HepG2 (cell line): Measurements from ENCODE around the gene MAPK8IP1. TPM values are rescaled to one million over a fixed set of nuclear protein-coding genes. Genes with fewer than 3 reads are reported as not detected.

Experiments
- CREB1 ChIP-seq, 2 experiments: fragments of 450-650 bp in 1 of 2; IDR thresholded peaks; 2 replicates each; pipeline ENCODE4 v1.6.1; 2016 to 2017; ENCODE audit warnings: control low read depth in 1 of 2, mild to moderate bottlenecking in 1 of 2, missing compliant biosample characterization in 1 of 2, missing genetic modification characterization in 1 of 2
- FOXO1 ChIP-seq: sonication (generic); formaldehyde crosslinking; IDR thresholded peaks from 2 replicates; pipeline ENCODE4 v1.4.0; 2020; ENCODE audit warnings: missing genetic modification reagents
- GATAD2A ChIP-seq: IDR thresholded peaks from 2 replicates; pipeline ENCODE4 v1.6.1; 2016
- KAT8 ChIP-seq: IDR thresholded peaks from 2 replicates; pipeline ENCODE4 v1.6.1; 2016; ENCODE audit warnings: missing genetic modification reagents, missing compliant biosample characterization
- MAZ ChIP-seq, 2 experiments: sonication (generic) in 1 of 2; formaldehyde crosslinking in 1 of 2; IDR thresholded peaks; 2 replicates each; pipeline versions ENCODE4 v1.5.0 to v1.6.1; 2012 to 2020; ENCODE audit warnings: low read depth in 2 of 2, mild to moderate bottlenecking in 2 of 2, borderline replicate concordance in 1 of 2, improper control_type of control experiment in 1 of 2, low read length in 1 of 2, missing genetic modification reagents in 1 of 2, moderate library complexity in 1 of 2
- MED1 ChIP-seq: sonication (generic); formaldehyde crosslinking; IDR thresholded peaks from 2 replicates; pipeline ENCODE4 v1.4.0; 2020; ENCODE audit warnings: missing genetic modification reagents
- MIER2 ChIP-seq: IDR thresholded peaks from 2 replicates; pipeline ENCODE4 v1.6.1; 2016; ENCODE audit warnings: missing biosample characterization, missing genetic modification reagents
- NFATC3 ChIP-seq: sonication (generic); formaldehyde crosslinking; IDR thresholded peaks from 2 replicates; pipeline ENCODE4 v1.5.1; 2020; ENCODE audit warnings: mild to moderate bottlenecking, missing genetic modification reagents
- NR2F6 ChIP-seq, 2 experiments: IDR thresholded peaks; 2 replicates each; pipeline ENCODE4 v1.6.1; 2016; ENCODE audit warnings: antibody characterized with exemption in 1 of 2, mild to moderate bottlenecking in 1 of 2
- PITX1 ChIP-seq: sonication (generic); formaldehyde crosslinking; IDR thresholded peaks from 2 replicates; pipeline ENCODE4 v1.5.1; 2020; ENCODE audit warnings: mild to moderate bottlenecking, missing genetic modification reagents
- RXRA ChIP-seq: sonication (generic); formaldehyde crosslinking; IDR thresholded peaks from 2 replicates; pipeline ENCODE4 v1.5.1; 2020; ENCODE audit warnings: missing genetic modification reagents
- RXRB ChIP-seq: IDR thresholded peaks from 2 replicates; pipeline ENCODE4 v1.6.1; 2016; ENCODE audit warnings: borderline replicate concordance, missing genetic modification reagents, missing compliant biosample characterization
- SIX1 ChIP-seq: sonication (generic); formaldehyde crosslinking; IDR thresholded peaks from 2 replicates; pipeline ENCODE4 v1.4.0; 2020; ENCODE audit warnings: missing genetic modification reagents, borderline replicate concordance
- SP4 ChIP-seq: sonication (generic); formaldehyde crosslinking; IDR thresholded peaks from 2 replicates; pipeline ENCODE4 v1.8.1; 2023; ENCODE audit warnings: mild to moderate bottlenecking, missing genetic modification reagents
- STAG1 ChIP-seq: sonication (generic); formaldehyde crosslinking; IDR thresholded peaks from 2 replicates; pipeline ENCODE4 v1.4.0; 2020; ENCODE audit warnings: missing genetic modification reagents
- ZFP37 ChIP-seq: sonication (generic); formaldehyde crosslinking; IDR thresholded peaks from 2 replicates; pipeline ENCODE4 v1.4.0; 2020; ENCODE audit warnings: missing genetic modification reagents, borderline replicate concordance
- ZNF431 ChIP-seq: sonication (generic); formaldehyde crosslinking; IDR thresholded peaks from 2 replicates; pipeline ENCODE4 v1.9.0; 2022; ENCODE audit warnings: missing genetic modification reagents, low read depth, mild to moderate bottlenecking, borderline replicate concordance
- polyA plus RNA-seq, 8 experiments: library from polyadenylated mRNA; depleted of rRNA in 3 of 8; stranded (reverse) in 7 of 8; unstranded in 1 of 8; fragments of >200 nt; fragmentation: Illumina TruSeq in 4 of 8; extraction: Trizol in 4 of 8; gene quantifications; 2 replicates each; pipeline versions ENCODE4 v1.2.1 to v1.2.3, GENCODE V29; 2011 to 2016; ENCODE audit warnings: low read depth in 4 of 8, missing spikeins in 1 of 8, mixed read lengths in 1 of 8; ENCODE audit not compliant: insufficient read depth in 1 of 8
- total RNA-seq, 5 experiments: library from RNA; depleted of rRNA; stranded (reverse); fragments of >200 nt; fragmentation: Illumina TruSeq; extraction: Trizol; gene quantifications; 2 replicates each; pipeline ENCODE4 v1.2.3, GENCODE V29; 2016; ENCODE audit warnings: low read depth in 1 of 5
- TF ChIP-seq, protein P1 (sequence below): IDR thresholded peaks from 2 replicates; pipeline ENCODE4 v1.6.1; 2016; ENCODE audit warnings: low read depth
- TF ChIP-seq, protein P2 (sequence below): sonication (generic); formaldehyde crosslinking; IDR thresholded peaks from 2 replicates; pipeline ENCODE4 v1.8.0; 2022; ENCODE audit warnings: mild to moderate bottlenecking, missing genetic modification reagents
- TF ChIP-seq, protein P3 (sequence below): IDR thresholded peaks from 2 replicates; pipeline ENCODE4 v1.6.1; 2012; ENCODE audit warnings: low read depth, low read length, improper control_type of control experiment
- TF ChIP-seq, protein P4 (sequence below): IDR thresholded peaks from 2 replicates; pipeline ENCODE4 v1.6.1; 2016; ENCODE audit warnings: missing genetic modification reagents, missing compliant biosample characterization
- TF ChIP-seq, protein P5 (sequence below): sonication (generic); formaldehyde crosslinking; IDR thresholded peaks from 2 replicates; pipeline ENCODE4 v1.4.0; 2020; ENCODE audit warnings: missing genetic modification reagents

Gene MAPK8IP1
- total and polyA plus RNA-seq, 2 of the 13 experiments (the other 11 are each of a cell fraction or from before 2014, with no cell fraction given), result 2.2 to 4.2 TPM

DNA sequence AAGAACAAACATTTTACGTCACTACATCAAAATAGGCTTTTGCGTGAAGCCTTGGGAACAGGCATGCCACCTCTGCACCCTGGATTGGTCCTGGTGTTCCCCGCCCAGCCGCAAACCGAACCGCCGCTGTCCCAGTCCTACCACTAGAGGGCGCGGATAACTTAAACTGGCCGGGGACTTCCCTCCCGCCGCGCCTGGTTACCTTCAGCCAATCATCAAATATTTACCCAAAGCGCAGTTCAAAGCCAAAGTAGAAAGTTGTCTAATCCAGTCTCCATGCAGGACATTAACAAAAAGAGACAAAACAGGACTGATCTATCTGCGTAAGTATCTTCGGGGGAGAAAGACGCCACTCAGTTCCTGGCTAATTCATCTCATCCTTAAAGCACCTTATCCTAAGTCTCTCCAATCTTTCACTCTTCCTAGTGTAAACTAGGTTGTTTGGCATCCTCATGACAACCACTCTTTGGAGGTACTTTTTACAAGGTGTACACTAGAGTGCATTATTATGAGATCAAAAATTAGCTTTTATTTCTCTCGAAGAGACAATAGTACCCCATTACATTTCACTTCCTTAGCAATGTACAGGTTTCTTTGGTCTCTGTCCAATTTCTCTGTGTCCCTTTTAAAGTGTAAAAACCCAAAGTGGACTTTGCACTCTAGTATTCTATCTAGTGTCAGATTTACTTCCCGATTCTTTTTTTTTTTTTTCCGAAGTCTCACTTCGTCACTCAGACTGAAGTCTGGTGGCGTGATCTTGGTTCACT lies 42.1 kb upstream of the MAPK8IP1 start (continued):
- TF ChIP-seq, protein P1, sequence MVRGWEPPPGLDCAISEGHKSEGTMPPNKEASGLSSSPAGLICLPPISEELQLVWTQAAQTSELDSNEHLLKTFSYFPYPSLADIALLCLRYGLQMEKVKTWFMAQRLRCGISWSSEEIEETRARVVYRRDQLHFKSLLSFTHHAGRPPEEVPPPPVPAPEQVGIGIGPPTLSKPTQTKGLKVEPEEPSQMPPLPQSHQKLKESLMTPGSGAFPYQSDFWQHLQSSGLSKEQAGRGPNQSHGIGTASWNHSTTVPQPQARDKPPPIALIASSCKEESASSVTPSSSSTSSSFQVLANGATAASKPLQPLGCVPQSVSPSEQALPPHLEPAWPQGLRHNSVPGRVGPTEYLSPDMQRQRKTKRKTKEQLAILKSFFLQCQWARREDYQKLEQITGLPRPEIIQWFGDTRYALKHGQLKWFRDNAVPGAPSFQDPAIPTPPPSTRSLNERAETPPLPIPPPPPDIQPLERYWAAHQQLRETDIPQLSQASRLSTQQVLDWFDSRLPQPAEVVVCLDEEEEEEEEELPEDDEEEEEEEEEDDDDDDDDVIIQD, result 0 out of 2 replicates have a peak, but pooled peaks have one; percentile 60
- TF ChIP-seq SIX1 (CRISPR knock-in tag) (peak; percentile 10; the same call in 1 of the 2 replicates), MAZ (IDR thresholded peaks at IDR 0.05; ENCODE audit: borderline replicate concordance, low read depth, low read length) (peak; percentile 24; the same call in 1 of the 2 replicates), MAZ (CRISPR knock-in tag; IDR thresholded peaks at IDR 0.05; ENCODE audit: low read depth) (no peak), NFATC3 (CRISPR knock-in tag) (no peak), PITX1 (CRISPR knock-in tag) (peak; percentile 88), RXRA (CRISPR knock-in tag) (0 out of 2 replicates have a peak, but pooled peaks have one; percentile 19), ZNF431 (CRISPR knock-in tag) (no peak), GATAD2A (peak; percentile 47), MIER2 (no peak), STAG1 (CRISPR knock-in tag) (peak; percentile 61), SP4 (CRISPR knock-in tag) (0 out of 2 replicates have a peak, but pooled peaks have one; percentile 28), FOXO1 (peak; percentile 43; the same call in 1 of the 2 replicates), CREB1 (IDR thresholded peaks at IDR 0.05) (peak; percentile 26; the same call in 1 of the 2 replicates), CREB1 (CRISPR knock-in tag; IDR thresholded peaks at IDR 0.05) (peak; percentile 45; the same call in 1 of the 2 replicates), RXRB (0 out of 2 replicates have a peak, but pooled peaks have one; percentile 9), KAT8 (CRISPR knock-in tag) (peak; percentile 61), MED1 (0 out of 2 replicates have a peak, but pooled peaks have one; percentile 34), ZFP37 (CRISPR knock-in tag) (no peak), NR2F6 (IDR thresholded peaks at IDR 0.05) (peak; percentile 44; the same call in 1 of the 2 replicates), NR2F6 (CRISPR knock-in tag; IDR thresholded peaks at IDR 0.05) (peak; percentile 26; the same call in 1 of the 2 replicates)
- TF ChIP-seq, protein P2, sequence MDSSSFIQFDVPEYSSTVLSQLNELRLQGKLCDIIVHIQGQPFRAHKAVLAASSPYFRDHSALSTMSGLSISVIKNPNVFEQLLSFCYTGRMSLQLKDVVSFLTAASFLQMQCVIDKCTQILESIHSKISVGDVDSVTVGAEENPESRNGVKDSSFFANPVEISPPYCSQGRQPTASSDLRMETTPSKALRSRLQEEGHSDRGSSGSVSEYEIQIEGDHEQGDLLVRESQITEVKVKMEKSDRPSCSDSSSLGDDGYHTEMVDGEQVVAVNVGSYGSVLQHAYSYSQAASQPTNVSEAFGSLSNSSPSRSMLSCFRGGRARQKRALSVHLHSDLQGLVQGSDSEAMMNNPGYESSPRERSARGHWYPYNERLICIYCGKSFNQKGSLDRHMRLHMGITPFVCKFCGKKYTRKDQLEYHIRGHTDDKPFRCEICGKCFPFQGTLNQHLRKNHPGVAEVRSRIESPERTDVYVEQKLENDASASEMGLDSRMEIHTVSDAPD (CRISPR knock-in tag), result 0 out of 2 replicates have a peak, but pooled peaks have one; percentile 67
- TF ChIP-seq, protein P3, sequence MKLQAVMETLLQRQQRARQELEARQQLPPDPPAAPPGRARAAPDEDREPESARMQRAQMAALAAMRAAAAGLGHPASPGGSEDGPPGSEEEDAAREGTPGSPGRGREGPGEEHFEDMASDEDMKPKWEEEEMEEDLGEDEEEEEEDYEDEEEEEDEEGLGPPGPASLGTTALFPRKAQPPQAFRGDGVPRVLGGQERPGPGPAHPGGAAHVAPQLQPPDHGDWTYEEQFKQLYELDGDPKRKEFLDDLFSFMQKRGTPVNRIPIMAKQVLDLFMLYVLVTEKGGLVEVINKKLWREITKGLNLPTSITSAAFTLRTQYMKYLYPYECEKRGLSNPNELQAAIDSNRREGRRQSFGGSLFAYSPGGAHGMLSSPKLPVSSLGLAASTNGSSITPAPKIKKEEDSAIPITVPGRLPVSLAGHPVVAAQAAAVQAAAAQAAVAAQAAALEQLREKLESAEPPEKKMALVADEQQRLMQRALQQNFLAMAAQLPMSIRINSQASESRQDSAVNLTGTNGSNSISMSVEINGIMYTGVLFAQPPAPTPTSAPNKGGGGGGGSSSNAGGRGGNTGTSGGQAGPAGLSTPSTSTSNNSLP, result peak; percentile 24; the same call in 1 of the 2 replicates
- TF ChIP-seq, protein P4, sequence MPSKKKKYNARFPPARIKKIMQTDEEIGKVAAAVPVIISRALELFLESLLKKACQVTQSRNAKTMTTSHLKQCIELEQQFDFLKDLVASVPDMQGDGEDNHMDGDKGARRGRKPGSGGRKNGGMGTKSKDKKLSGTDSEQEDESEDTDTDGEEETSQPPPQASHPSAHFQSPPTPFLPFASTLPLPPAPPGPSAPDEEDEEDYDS (CRISPR knock-in tag), result peak; percentile 59
- TF ChIP-seq, protein P5, sequence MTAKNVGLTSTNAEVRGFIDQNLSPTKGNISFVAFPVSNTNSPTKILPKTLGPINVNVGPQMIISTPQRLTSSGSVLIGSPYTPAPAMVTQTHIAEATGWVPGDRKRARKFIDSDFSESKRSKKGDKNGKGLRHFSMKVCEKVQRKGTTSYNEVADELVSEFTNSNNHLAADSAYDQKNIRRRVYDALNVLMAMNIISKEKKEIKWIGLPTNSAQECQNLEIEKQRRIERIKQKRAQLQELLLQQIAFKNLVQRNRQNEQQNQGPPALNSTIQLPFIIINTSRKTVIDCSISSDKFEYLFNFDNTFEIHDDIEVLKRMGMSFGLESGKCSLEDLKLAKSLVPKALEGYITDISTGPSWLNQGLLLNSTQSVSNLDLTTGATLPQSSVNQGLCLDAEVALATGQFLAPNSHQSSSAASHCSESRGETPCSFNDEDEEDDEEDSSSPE (CRISPR knock-in tag), result peak; percentile 69
